HG03025 (cell line): ENCODE measurements around the gene PTH1R.

Experiments used
- ATAC-seq: cut with Tn5 transposase; IDR thresholded peaks from one replicate; pipeline ENCODE4 v1.9.1; 2021; ENCODE audit warnings: mild to moderate bottlenecking, moderate library complexity; ENCODE audit not compliant: unreplicated experiment, low FRiP score

Gene PTH1R

DNA sequence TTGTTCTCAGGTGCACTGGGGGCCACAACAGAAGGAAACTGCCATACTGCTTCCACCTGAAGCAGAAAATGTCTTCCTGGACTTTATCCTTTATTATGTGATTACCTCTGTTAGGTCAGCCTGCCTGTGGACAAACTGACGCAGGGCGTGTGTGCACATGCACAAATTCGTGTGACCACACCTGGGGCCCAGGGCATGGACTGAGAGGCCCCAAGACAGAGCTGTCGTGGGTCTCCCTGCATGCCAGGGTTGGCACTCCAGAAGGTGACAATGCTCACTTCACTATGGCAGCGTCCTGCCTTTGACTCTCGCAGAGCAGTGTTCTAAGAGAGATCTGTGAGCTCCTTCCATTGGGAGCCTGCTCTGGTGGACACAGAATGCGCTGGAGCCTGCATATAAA, 64.6 kb downstream of the PTH1R start:
- ATAC-seq, result no peak

GRCh38 chr3:46942481-46943236, 65.1 kb downstream of the PTH1R start:
- no peak for ATAC-seq

GRCh38 chr3:46943237-46944187, 66.0 kb downstream of the PTH1R start:
- ATAC-seq, result no peak

GRCh38 chr3:46944191-46944590, 66.7 kb downstream of the PTH1R start:
- no peak for ATAC-seq

- no peak for ATAC-seq
These were observed 68.9 kb downstream of the PTH1R start for GRCh38 chr3:46946416-46946815.

GRCh38 chr3:46946856-46947545, 69.5 kb downstream of the PTH1R start:
- no peak for ATAC-seq

GRCh38 chr3:46947546-46947901, 70.0 kb downstream of the PTH1R start:
- no peak for ATAC-seq

GRCh38 chr3:46947981-46948791, 70.7 kb downstream of the PTH1R start:
- ATAC-seq, result no peak

DNA sequence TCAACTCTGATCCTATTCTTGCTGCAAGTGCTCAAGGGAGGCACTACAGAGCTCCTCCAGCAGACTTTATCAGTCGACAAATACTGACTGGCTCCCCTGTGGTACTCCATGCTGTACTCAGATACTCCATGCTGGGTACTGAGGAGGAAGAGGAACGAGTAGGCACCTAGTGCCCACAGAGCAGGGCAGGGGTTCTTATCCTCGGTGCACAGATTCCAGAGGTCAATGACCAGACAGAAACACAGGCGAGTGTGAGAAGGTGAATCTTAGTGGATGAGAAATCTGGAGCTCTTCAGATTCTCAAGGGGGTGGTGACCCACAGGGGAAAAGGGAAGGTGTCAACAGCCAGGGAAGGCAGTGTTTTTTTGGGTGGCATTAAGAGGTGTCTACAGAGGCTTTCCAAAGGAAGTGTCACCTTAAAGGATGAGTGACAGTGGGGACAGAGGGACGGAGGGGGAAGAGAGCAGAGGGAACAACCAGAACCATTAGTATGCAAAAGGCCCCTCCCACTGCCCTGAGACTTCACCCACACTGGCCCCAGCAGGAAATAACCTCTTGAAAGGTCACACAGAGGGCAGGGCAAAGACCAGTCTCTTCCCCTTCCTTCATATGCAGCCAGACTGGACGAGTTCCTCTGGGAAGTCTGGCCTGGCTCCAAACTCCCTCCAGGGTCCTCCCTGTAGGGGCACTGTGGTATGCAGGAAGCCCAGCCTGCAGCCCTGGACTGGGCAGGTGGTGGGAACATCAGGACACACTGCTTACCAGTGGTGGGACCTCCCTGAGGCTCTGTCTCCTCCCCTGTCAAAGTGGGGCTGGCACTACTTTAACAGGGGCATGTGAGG, 71.5 kb downstream of the PTH1R start:
- no peak for ATAC-seq

DNA sequence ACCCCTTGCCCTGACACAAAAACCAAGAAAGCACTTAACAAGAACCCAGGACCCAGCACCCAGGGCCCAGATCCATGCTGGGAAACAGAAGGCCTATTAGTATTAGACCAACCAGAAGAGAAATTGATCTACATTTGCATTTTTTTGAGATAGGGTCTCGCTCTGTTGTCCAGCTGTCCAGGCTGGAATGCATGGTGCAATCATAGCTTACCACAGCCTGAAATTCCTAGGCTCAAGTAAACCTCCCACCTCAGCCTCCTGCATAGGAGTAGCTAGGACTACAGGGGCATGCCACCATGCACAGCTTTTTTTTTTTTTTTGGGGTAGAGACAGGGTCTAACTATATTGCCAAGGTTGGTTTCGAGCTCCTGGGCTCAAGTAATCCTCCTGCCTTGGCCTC, 72.7 kb downstream of the PTH1R start:
- ATAC-seq, result no peak

DNA sequence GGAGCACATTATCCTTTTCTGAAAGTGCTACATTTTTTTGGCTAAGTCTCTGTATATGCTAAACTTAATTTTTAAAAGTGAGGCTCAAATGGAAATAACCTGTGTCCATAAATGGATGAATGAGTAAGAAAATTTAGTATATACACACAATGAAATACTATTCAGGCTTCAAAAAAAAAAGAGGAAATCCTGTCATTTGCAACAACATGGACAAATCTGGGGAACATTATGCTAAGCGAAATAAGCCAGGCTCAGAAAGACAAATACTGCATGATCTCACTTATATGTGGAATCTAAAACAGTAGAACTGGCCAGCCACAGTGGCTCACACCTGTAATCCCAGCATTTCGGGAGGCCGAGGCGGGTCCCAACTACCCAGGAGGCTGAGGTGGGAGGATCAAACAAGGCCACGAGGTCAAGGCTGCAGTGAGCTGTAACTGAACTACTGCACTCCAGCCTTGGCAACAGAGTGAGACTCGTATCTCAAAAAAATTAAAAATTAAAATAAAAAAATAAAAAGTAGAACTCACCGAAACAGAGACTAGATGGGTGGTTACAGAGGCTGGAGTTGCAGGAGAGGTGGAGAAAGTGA, 73.2 kb downstream of the PTH1R start:
- no peak for ATAC-seq

GRCh38 chr3:46952813-46953212, 75.3 kb downstream of the PTH1R start:
- ATAC-seq, result no peak
